Naive B cell (primary cell): ENCODE measurements around the gene JMJD8. TPM values are rescaled to one million over a fixed set of nuclear protein-coding genes. Genes with fewer than 3 reads are reported as not detected.
A peak's percentile ranks its signal among the peaks of the same experiment; 100 is the strongest.
"Not testable (repeated sequence)": the region's sequence is repeated elsewhere in the genome, so short reads cannot be mapped to it uniquely, and the experiment has no call there.

Source experiments
- ATAC-seq, 2 donors: fragments of 150-1000 bp; cut with Tn5 transposase; 2 replicates each; pipeline ENCODE4 v1.10.0; 2021; ENCODE audit warnings: low read depth in 2 of 2, mild to moderate bottlenecking in 2 of 2, moderate library complexity in 2 of 2
- DNase-seq: peaks from one replicate; pipeline ENCODE4 v3.0.0; 2022
- H3K27ac Mint-ChIP-seq, 6 donors: one replicate each; pipeline ENCODE4 v1.8.0; 2020 to 2022; ENCODE audit warnings: mild to moderate bottlenecking in 6 of 6, mixed read lengths in 6 of 6, moderate library complexity in 5 of 6, inconsistent platforms in 2 of 6
- H3K27me3 Mint-ChIP-seq, 3 donors: one replicate each; pipeline ENCODE4 v1.8.0; 2021 to 2022; ENCODE audit warnings: mixed read lengths in 3 of 3, mild to moderate bottlenecking in 1 of 3
- H3K36me3 Mint-ChIP-seq, 2 donors: one replicate each; pipeline ENCODE4 v1.8.0; 2020 to 2022; ENCODE audit warnings: mixed read lengths in 2 of 2, inconsistent platforms in 1 of 2, mild to moderate bottlenecking in 1 of 2
- H3K4me1 Mint-ChIP-seq, 3 donors: one replicate each; pipeline ENCODE4 v1.8.0; 2020 to 2022; ENCODE audit warnings: mixed read lengths in 3 of 3, inconsistent platforms in 1 of 3, mild to moderate bottlenecking in 1 of 3, moderate library complexity in 1 of 3
- H3K4me3 Mint-ChIP-seq, 8 donors: one replicate each; pipeline ENCODE4 v1.8.0; 2020 to 2022; ENCODE audit warnings: mild to moderate bottlenecking in 8 of 8, mixed read lengths in 8 of 8, moderate library complexity in 8 of 8, inconsistent platforms in 2 of 8
- H3K9me3 Mint-ChIP-seq, 7 donors: one replicate each; pipeline ENCODE4 v1.8.0; 2020 to 2022; ENCODE audit warnings: mixed read lengths in 7 of 7, mild to moderate bottlenecking in 5 of 7, inconsistent platforms in 2 of 7, moderate library complexity in 1 of 7
- polyA plus RNA-seq, 6 donors: library from polyadenylated mRNA; unstranded; fragments of 300-500 nt; fragmentation: Illumina TruSeq; gene quantifications; one replicate each; pipeline ENCODE4 v1.2.3, GENCODE V29; 2021; ENCODE audit warnings: low read depth in 6 of 6

The JMJD8 gene
- polyA plus RNA-seq, 6 donors from 2014 or later = 38.1 to 62.6 (median 40.0) TPM

- no peak for ATAC-seq
- peak overlapping the region in 3 of 8 donors; percentile 6 to 90 (median 12) for H3K4me3 Mint-ChIP-seq
- H3K27me3 Mint-ChIP-seq = peaks cover 0 to 15% (median 3%) of the 10 kb centered on the region in 3 donors
- no peak overlapping the region for H3K27ac Mint-ChIP-seq
- DNase-seq = no peak
- H3K9me3 Mint-ChIP-seq = no peaks in the 10 kb centered on the region
- no peaks in the 10 kb centered on the region for H3K36me3 Mint-ChIP-seq
- peaks cover 12 to 24% (median 14%) of the 10 kb centered on the region in 3 donors for H3K4me1 Mint-ChIP-seq
Measured at GRCh38 chr16:718389-718788, 34.3 kb upstream of the JMJD8 start.

- Mint-ChIP-seq H3K27me3 (peaks cover 0 to 18% (median 6%) of the 10 kb centered on the region in 3 donors), H3K27ac (no peak overlapping the region), H3K36me3 (no peaks in the 10 kb centered on the region), H3K9me3 (no peaks in the 10 kb centered on the region), H3K4me1 (peaks cover 10 to 24% (median 15%) of the 10 kb centered on the region in 3 donors), H3K4me3 (no peak overlapping the region)
- DNase-seq = no peak
- ATAC-seq = no peak
Measured at GRCh38 chr16:717450-718245, 33.5 kb upstream of the JMJD8 start.

- Mint-ChIP-seq H3K9me3 (no peaks in the 10 kb centered on the region), H3K27me3 (peaks cover 0 to 20% (median 7%) of the 10 kb centered on the region in 3 donors), H3K4me1 (peaks cover 10 to 24% (median 17%) of the 10 kb centered on the region in 3 donors), H3K4me3 (peak overlapping the region in 2 of 8 donors; percentile 68 to 71), H3K27ac (no peak overlapping the region), H3K36me3 (no peaks in the 10 kb centered on the region)
- DNase-seq (no peak), ATAC-seq (no peak)
Measured at GRCh38 chr16:716768-717325, 32.7 kb upstream of the JMJD8 start.

GRCh38 chr16:716200-716568 lies 32.0 kb upstream of the JMJD8 start:
- Mint-ChIP-seq H3K4me3 (peak overlapping the region; percentile 51 to 77 (median 70)), H3K36me3 (no peaks in the 10 kb centered on the region), H3K27me3 (peaks cover 0 to 25% (median 7%) of the 10 kb centered on the region in 3 donors), H3K27ac (peak overlapping the region in 1 of 6 donors; percentile 68), H3K4me1 (peaks cover 10 to 24% (median 18%) of the 10 kb centered on the region in 3 donors), H3K9me3 (no peaks in the 10 kb centered on the region)
- DNase-seq = no peak
- no peak for ATAC-seq

- Mint-ChIP-seq H3K4me1 (peaks cover 10 to 24% (median 19%) of the 10 kb centered on the region in 3 donors), H3K27ac (no peak overlapping the region), H3K9me3 (no peaks in the 10 kb centered on the region), H3K27me3 (peaks cover 0 to 30% (median 7%) of the 10 kb centered on the region in 3 donors), H3K36me3 (no peaks in the 10 kb centered on the region), H3K4me3 (peak overlapping the region in 7 of 8 donors; percentile 51 to 75 (median 68))
- ATAC-seq (peak; percentile 13), DNase-seq (no peak)
Measured at GRCh38 chr16:715477-716199, 31.5 kb upstream of the JMJD8 start.

- Mint-ChIP-seq H3K27me3 (peaks cover 0 to 38% (median 7%) of the 10 kb centered on the region in 3 donors), H3K9me3 (no peaks in the 10 kb centered on the region), H3K4me3 (peak within 1 kb of the TSS in 7 of 8 donors; percentile 51 to 75 (median 68)), H3K4me1 (peaks cover 10 to 16% (median 13%) of the 10 kb centered on the region in 3 donors), H3K27ac (no peak within 1 kb of the TSS), H3K36me3 (no peaks in the 10 kb centered on the region)
- peak; percentile 83 for DNase-seq
- ATAC-seq = peak; percentile 85
Measured at GRCh38 chr16:714558-715476, 30.7 kb upstream of the JMJD8 start, which contains the start of gene METRN. TSS of gene METRN (plus strand) at chr16:715118. CDS start at chr16:715290, 172 bp downstream.

- ATAC-seq = no peak
- DNase-seq = no peak
- peak overlapping the region in 7 of 8 donors; percentile 30 to 64 (median 44) for H3K4me3 Mint-ChIP-seq
- H3K27me3 Mint-ChIP-seq = peaks cover 6 to 46% (median 13%) of the 10 kb centered on the region in 3 donors
- no peak overlapping the region for H3K27ac Mint-ChIP-seq
- H3K36me3 Mint-ChIP-seq = no peaks in the 10 kb centered on the region
- no peaks in the 10 kb centered on the region for H3K9me3 Mint-ChIP-seq
- H3K4me1 Mint-ChIP-seq = peaks cover 7 to 9% (median 8%) of the 10 kb centered on the region in 3 donors
Measured at GRCh38 chr16:714079-714478, 29.9 kb upstream of the JMJD8 start.

- Mint-ChIP-seq H3K27me3 (peaks cover 18 to 59% (median 25%) of the 10 kb centered on the region in 3 donors), H3K4me3 (peak overlapping the region in 2 of 8 donors; percentile 71 to 74)
- not testable (repeated sequence) for H3K4me1 Mint-ChIP-seq, H3K27ac Mint-ChIP-seq, ATAC-seq, DNase-seq, H3K36me3 Mint-ChIP-seq, H3K9me3 Mint-ChIP-seq
Measured at GRCh38 chr16:712740-713250, 28.7 kb upstream of the JMJD8 start.

- H3K27ac Mint-ChIP-seq = no peak overlapping the region
- H3K4me3 Mint-ChIP-seq = no peak overlapping the region
- no peaks in the 10 kb centered on the region for H3K36me3 Mint-ChIP-seq
- DNase-seq = peak; percentile 79
- H3K9me3 Mint-ChIP-seq = no peaks in the 10 kb centered on the region
- ATAC-seq = peak; percentile 67 to 68
- H3K27me3 Mint-ChIP-seq = peaks cover 24 to 68% (median 28%) of the 10 kb centered on the region in 3 donors
- peaks cover 3 to 8% (median 6%) of the 10 kb centered on the region in 3 donors for H3K4me1 Mint-ChIP-seq
Measured at GRCh38 chr16:711548-712320, 27.6 kb upstream of the JMJD8 start.

- Mint-ChIP-seq H3K36me3 (no peaks in the 10 kb centered on the region), H3K9me3 (no peaks in the 10 kb centered on the region), H3K4me1 (peaks cover 3 to 13% (median 7%) of the 10 kb centered on the region in 3 donors), H3K27me3 (peaks cover 24 to 68% (median 31%) of the 10 kb centered on the region in 3 donors), H3K4me3 (no peak overlapping the region), H3K27ac (peak overlapping the region in 1 of 6 donors; percentile 42)
- DNase-seq = no peak
- ATAC-seq = no peak
Measured at GRCh38 chr16:711084-711483, 26.9 kb upstream of the JMJD8 start.

GRCh38 chr16:710500-711075 lies 26.5 kb upstream of the JMJD8 start:
- no peaks in the 10 kb centered on the region for H3K36me3 Mint-ChIP-seq
- peaks cover 24 to 68% (median 31%) of the 10 kb centered on the region in 3 donors for H3K27me3 Mint-ChIP-seq
- no peak overlapping the region for H3K27ac Mint-ChIP-seq
- no peak for DNase-seq
- H3K9me3 Mint-ChIP-seq = no peaks in the 10 kb centered on the region
- no peak for ATAC-seq
- H3K4me1 Mint-ChIP-seq = peaks cover 3 to 13% (median 7%) of the 10 kb centered on the region in 3 donors
- H3K4me3 Mint-ChIP-seq = no peak overlapping the region
